Kidney (tissue), 14 donors: ENCODE results near the gene LIPA. TPM values are rescaled to one million over a fixed set of nuclear protein-coding genes. Genes with fewer than 3 reads are reported as not detected.

Experiments
- DNase-seq, 5 donors: peaks; one replicate each; pipeline ENCODE4 v3.0.0-alpha.2; 2013 to 2020
- FAIRE-seq: peaks from 2 replicates; lab custom pipeline; 2012; peaks lifted over from hg19 to GRCh38; lab: Jason Lieb, UNC
- H3K27ac ChIP-seq, 2 donors: one replicate each; pipeline ENCODE4 v1.7.0; 2013; ENCODE audit warnings: low read depth in 2 of 2, low read length in 2 of 2, inconsistent platforms in 1 of 2
- H3K27me3 ChIP-seq: one replicate; pipeline ENCODE4 v1.7.1; 2013; ENCODE audit warnings: low read length, inconsistent platforms; ENCODE audit not compliant: control insufficient read depth, insufficient read depth
- H3K36me3 ChIP-seq, 3 donors: one replicate each; pipeline versions ENCODE4 v1.7.0 to v1.7.1; 2013; ENCODE audit warnings: low read length in 3 of 3, control low read depth in 1 of 3, inconsistent platforms in 1 of 3; ENCODE audit not compliant: insufficient read depth in 3 of 3, control insufficient read depth in 2 of 3
- H3K4me1 ChIP-seq, 3 donors: one replicate each; pipeline versions ENCODE4 v1.7.0 to v1.7.1; 2013; ENCODE audit warnings: low read length in 3 of 3, inconsistent platforms in 1 of 3, low read depth in 1 of 3; ENCODE audit not compliant: control insufficient read depth in 2 of 3, insufficient read depth in 2 of 3
- H3K4me3 ChIP-seq, 3 donors: one replicate each; pipeline versions ENCODE4 v1.7.0 to v1.8.1; 2013; ENCODE audit warnings: low read length in 3 of 3, control low read depth in 1 of 3, inconsistent platforms in 1 of 3
- H3K9ac ChIP-seq, 3 donors: one replicate each; pipeline versions ENCODE4 v1.7.0 to v1.7.1; 2013; ENCODE audit warnings: low read length in 3 of 3, control low read depth in 1 of 3, inconsistent platforms in 1 of 3
- H3K9me3 ChIP-seq, 3 donors: one replicate each; pipeline versions ENCODE4 v1.7.0 to v1.7.1; 2013; ENCODE audit warnings: low read length in 3 of 3, control low read depth in 1 of 3, inconsistent platforms in 1 of 3; ENCODE audit not compliant: control insufficient read depth in 2 of 3, insufficient read depth in 1 of 3
- intact Hi-C: fragments of 100-400 bp; cut with DNase I; formaldehyde crosslinking; loops from one replicate; pipeline ENCODE4 v1.11.1; 2022
- polyA plus RNA-seq: library from polyadenylated mRNA; stranded (reverse); fragments of 350-450 nt; fragmentation: Illumina TruSeq; extraction: RNeasy Lipid Tissue Mini Kit (QIAGEN cat#74804); gene quantifications from one replicate; pipeline ENCODE4 v1.2.3, GENCODE V29; 2014; ENCODE audit warnings: low read depth, low replicate concordance; ENCODE audit not compliant: insufficient read depth
- total RNA-seq: library from RNA; stranded (reverse); fragmentation: NEBNext Ultra II Directional; extraction: Animal tissue kit (Norgen Biotek cat#: 25700); gene quantifications from one replicate; pipeline ENCODE4 v1.2.1, GENCODE V29; 2021
- TF ChIP-seq, protein P1 (sequence below): IDR thresholded peaks from 3 replicates; pipeline ENCODE4 v1.5.1; 2012; ENCODE audit warnings: mild to moderate bottlenecking, moderate library complexity, borderline replicate concordance; ENCODE audit not compliant: insufficient read depth; ENCODE audit errors: extremely low read depth
- donor health status: control.
- donor health status: control.
- donor health status: control.
- donor health status: control.
- donor health status: control.
- donor health status: DM: yes; HTN: yes; CAD: no.
- donor health status: Normal renal cell carcinoma (clear cell type).

The LIPA gene
- total and polyA plus RNA-seq, 2 donors from 2014 or later, result 43.8 to 84.5 TPM

DNA sequence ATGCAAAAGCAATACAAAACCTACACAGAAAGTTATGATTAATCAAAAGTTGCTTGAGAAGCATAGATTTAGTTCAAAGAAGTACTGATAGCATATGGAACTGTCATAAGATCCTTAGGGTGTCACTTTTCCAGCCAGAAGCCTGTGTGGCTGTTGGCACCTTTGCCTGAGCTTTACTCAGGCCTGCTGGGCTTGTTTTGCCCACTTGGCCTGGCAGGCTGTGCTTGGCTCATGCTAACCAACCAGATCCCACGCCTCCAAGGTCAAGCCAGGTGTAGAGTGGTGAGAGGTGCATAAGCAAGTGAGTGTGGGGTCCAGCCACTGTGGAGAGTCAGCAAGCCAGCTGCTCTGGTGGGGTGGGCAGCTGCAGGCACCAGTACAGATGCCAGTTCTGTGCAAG lies 12.0 kb upstream of the LIPA start:
- TF ChIP-seq, protein P1, sequence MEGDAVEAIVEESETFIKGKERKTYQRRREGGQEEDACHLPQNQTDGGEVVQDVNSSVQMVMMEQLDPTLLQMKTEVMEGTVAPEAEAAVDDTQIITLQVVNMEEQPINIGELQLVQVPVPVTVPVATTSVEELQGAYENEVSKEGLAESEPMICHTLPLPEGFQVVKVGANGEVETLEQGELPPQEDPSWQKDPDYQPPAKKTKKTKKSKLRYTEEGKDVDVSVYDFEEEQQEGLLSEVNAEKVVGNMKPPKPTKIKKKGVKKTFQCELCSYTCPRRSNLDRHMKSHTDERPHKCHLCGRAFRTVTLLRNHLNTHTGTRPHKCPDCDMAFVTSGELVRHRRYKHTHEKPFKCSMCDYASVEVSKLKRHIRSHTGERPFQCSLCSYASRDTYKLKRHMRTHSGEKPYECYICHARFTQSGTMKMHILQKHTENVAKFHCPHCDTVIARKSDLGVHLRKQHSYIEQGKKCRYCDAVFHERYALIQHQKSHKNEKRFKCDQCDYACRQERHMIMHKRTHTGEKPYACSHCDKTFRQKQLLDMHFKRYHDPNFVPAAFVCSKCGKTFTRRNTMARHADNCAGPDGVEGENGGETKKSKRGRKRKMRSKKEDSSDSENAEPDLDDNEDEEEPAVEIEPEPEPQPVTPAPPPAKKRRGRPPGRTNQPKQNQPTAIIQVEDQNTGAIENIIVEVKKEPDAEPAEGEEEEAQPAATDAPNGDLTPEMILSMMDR, result no peak
- Histone ChIP-seq H3K36me3 (no peaks in the 10 kb centered on the region), H3K4me1 (peaks cover 0 to 5% (median 4%) of the 10 kb centered on the region in 3 donors), H3K27me3 (no peaks in the 10 kb centered on the region), H3K9me3 (no peaks in the 10 kb centered on the region), H3K4me3 (no peak overlapping the region), H3K9ac (no peak overlapping the region), H3K27ac (no peak overlapping the region)
- no peak for DNase-seq
- no peak for FAIRE-seq
- intact Hi-C loops, result no loop called here

DNA sequence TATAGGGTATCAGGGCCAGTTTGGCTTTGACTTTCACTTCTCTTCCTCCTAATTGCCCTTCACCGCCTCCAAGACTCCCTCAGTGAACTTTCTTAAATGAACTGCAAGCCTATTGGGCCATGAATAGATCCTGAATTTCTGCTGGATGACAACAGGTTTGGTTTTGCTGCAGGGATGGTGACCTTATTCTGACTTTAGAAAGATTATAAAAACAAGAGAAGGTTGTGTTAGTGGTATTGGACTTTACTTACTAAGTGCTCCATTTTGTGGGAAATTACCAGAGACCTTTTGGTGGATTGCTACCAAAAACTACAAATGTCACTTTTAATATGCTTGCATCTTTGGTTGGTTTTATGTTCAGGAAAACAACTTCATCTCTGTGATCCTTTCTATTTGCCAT lies 11.5 kb upstream of the LIPA start:
- Histone ChIP-seq H3K27ac (no peak overlapping the region), H3K9me3 (no peaks in the 10 kb centered on the region), H3K27me3 (no peaks in the 10 kb centered on the region), H3K36me3 (no peaks in the 10 kb centered on the region), H3K9ac (no peak overlapping the region), H3K4me3 (no peak overlapping the region), H3K4me1 (peaks cover 0 to 5% (median 4%) of the 10 kb centered on the region in 3 donors)
- FAIRE-seq, result no peak
- intact Hi-C loops, result no loop called here
- DNase-seq, result no peak
- TF ChIP-seq, protein P1, result no peak

- intact Hi-C loops, result no loop called here
- no peak overlapping the region for H3K4me3 ChIP-seq
- no peak overlapping the region for H3K9ac ChIP-seq
- no peak for FAIRE-seq
- DNase-seq, result no peak
- no peaks in the 10 kb centered on the region for H3K9me3 ChIP-seq
- peaks cover 0 to 5% (median 4%) of the 10 kb centered on the region in 3 donors for H3K4me1 ChIP-seq
- H3K36me3 ChIP-seq, result no peaks in the 10 kb centered on the region
- peak overlapping the region in 1 of 2 donors; percentile 30 for H3K27ac ChIP-seq
- TF ChIP-seq, protein P1, result no peak
- H3K27me3 ChIP-seq, result no peaks in the 10 kb centered on the region
Observed at GRCh38 chr10:89262086-89263051, 10.8 kb upstream of the LIPA start.
